Thyroid gland (tissue), 4 donors: Measurements from ENCODE around the gene RMND5A. TPM values are rescaled to one million over a fixed set of nuclear protein-coding genes. Genes with fewer than 3 reads are reported as not detected.

Experiments used
- DNase-seq, 2 donors: peaks; one replicate each; pipeline ENCODE4 v3.0.0-alpha.2; 2019
- H3K27ac ChIP-seq, 3 donors: fragments of 200-600 bp; sonication (generic); 1 replicate in 2 of 3; 2 replicates in 1 of 3; pipeline ENCODE4 v1.5.1; 2016 to 2019; ENCODE audit warnings: mild to moderate bottlenecking in 1 of 3, moderate library complexity in 1 of 3
- H3K27me3 ChIP-seq: fragments of 200-600 bp; sonication (generic); one replicate; pipeline ENCODE4 v1.5.1; 2019
- H3K36me3 ChIP-seq, 2 donors: fragments of 200-600 bp; sonication (generic); one replicate each; pipeline ENCODE4 v1.5.1; 2016 to 2019
- H3K4me1 ChIP-seq, 2 donors: fragments of 200-600 bp; sonication (generic); one replicate each; pipeline ENCODE4 v1.5.1; 2017 to 2019
- H3K4me3 ChIP-seq, 3 donors: fragments of 200-600 bp; sonication (generic); replicated peaks in 1 of 3; 1 replicate in 2 of 3; 2 replicates in 1 of 3; pipeline ENCODE4 v1.5.1; 2016; ENCODE audit warnings: mild to moderate bottlenecking in 1 of 3
- H3K9me3 ChIP-seq: fragments of 200-600 bp; sonication (generic); one replicate; pipeline ENCODE4 v1.5.1; 2017
- POLR2A ChIP-seq, 2 donors: fragments of 450-650 bp; IDR thresholded peaks; one replicate each; pipeline ENCODE4 v1.6.1; 2017; ENCODE audit warnings: antibody characterized with exemption in 2 of 2, mild to moderate bottlenecking in 2 of 2, moderate library complexity in 1 of 2
- WGBS, 2 donors: methylation state at CpG; one replicate each; pipeline ENCODE4 v1.1.5; 2017; 5-methylcytosine and 5-hydroxymethylcytosine counted together
- intact Hi-C: fragments of 100-400 bp; cut with DNase I; formaldehyde crosslinking; loops from one replicate; pipeline ENCODE4 v1.15.1; 2023
- total RNA-seq, 4 donors: library from RNA; depleted of rRNA; stranded (reverse); fragments of >200 nt; gene quantifications; one replicate each; pipeline ENCODE4 v1.2.3, GENCODE V29; 2016
- TF ChIP-seq, protein P1 (sequence below), 6 experiments: fragments of 200-600 bp in 3 of 6; fragments of 450-650 bp in 3 of 6; sonication (generic) in 3 of 6; IDR thresholded peaks; one replicate each; pipeline ENCODE4 v1.5.1; 2016 to 2019; ENCODE audit warnings: antibody characterized with exemption in 6 of 6, mild to moderate bottlenecking in 2 of 6, inconsistent platforms in 1 of 6, moderate library complexity in 1 of 6

The RMND5A gene
- total RNA-seq, 4 donors from 2014 or later: 29.0 to 45.5 (median 41.0) TPM

DNA sequence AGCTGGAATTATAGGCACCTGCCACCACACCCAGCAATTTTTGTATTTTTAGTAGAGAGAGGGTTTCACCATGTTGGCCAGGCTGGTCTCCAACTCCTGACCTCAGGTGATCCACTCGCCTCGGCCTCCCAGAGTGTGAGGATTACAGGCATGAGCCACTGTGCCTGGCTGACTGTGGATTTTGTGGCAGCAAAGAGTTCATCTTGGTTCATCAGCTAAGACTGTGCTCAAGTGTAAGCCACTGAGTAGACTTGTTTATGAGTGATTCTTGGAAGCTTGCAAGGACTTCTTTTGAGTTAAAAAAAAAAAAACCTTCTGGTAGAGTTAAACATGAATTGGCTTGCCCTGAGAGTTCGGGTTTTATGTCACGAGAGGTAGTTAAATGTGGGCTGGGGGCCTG, 106.9 kb downstream of the RMND5A start:
- no peaks in the 10 kb centered on the region for H3K36me3 ChIP-seq
- no peak overlapping the region for H3K4me3 ChIP-seq
- no peak overlapping the region for H3K27ac ChIP-seq
- 85 to 92% methylated on average over 4 of the region's 4 CpGs for WGBS, 2 donors
- TF ChIP-seq, protein P1, sequence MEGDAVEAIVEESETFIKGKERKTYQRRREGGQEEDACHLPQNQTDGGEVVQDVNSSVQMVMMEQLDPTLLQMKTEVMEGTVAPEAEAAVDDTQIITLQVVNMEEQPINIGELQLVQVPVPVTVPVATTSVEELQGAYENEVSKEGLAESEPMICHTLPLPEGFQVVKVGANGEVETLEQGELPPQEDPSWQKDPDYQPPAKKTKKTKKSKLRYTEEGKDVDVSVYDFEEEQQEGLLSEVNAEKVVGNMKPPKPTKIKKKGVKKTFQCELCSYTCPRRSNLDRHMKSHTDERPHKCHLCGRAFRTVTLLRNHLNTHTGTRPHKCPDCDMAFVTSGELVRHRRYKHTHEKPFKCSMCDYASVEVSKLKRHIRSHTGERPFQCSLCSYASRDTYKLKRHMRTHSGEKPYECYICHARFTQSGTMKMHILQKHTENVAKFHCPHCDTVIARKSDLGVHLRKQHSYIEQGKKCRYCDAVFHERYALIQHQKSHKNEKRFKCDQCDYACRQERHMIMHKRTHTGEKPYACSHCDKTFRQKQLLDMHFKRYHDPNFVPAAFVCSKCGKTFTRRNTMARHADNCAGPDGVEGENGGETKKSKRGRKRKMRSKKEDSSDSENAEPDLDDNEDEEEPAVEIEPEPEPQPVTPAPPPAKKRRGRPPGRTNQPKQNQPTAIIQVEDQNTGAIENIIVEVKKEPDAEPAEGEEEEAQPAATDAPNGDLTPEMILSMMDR (IDR thresholded peaks at IDR 0.05): no peak
- TF ChIP-seq POLR2A (IDR thresholded peaks at IDR 0.05): no peak
- H3K9me3 ChIP-seq: no peaks in the 10 kb centered on the region
- intact Hi-C loops: no loop called here
- no peaks in the 10 kb centered on the region for H3K27me3 ChIP-seq
- no peaks in the 10 kb centered on the region for H3K4me1 ChIP-seq
- DNase-seq: no peak

Other genes starting within 250 kb of the RMND5A start
- gene CHMP3, start 156.8 kb upstream of the RMND5A start, total RNA-seq: 100 to 1,000 TPM in 3 of 4 donors, 10 to 100 TPM in 1; 86.8 to 124 (median 108) TPM
- gene RNF103, start 96.4 kb upstream of the RMND5A start, total RNA-seq: 10 to 100 TPM; 26.0 to 36.8 (median 33.3) TPM
- gene CD8A, start 70.6 kb downstream of the RMND5A start, total RNA-seq: 1 to 10 TPM; 1.2 to 4.3 (median 2.3) TPM
- 1 to 10 TPM in 2 of 4 donors, under 1 TPM in 1, not detected in 1; 0.54 to 4.6 (median 3.5) TPM for gene CD8B, start 141.6 kb downstream of the RMND5A start, total RNA-seq
- gene RGPD1, start 221.8 kb downstream of the RMND5A start, total RNA-seq: 1 to 10 TPM in 2 of 4 donors, not detected in 2; 2.2 to 6.0 TPM